BE2C (cell line): ENCODE measurements around the gene TMBIM1.
A peak's percentile ranks its signal among the peaks of the same experiment; 100 is the strongest.

Experiments
- DNase-seq: peaks from one replicate; pipeline ENCODE4 v3.0.0-alpha.2; 2020
- H3K27me3 ChIP-seq: fragments of 250-450 bp; sonication (Bioruptor Pico); 2 replicates; pipeline ENCODE4 v1.5.1; 2020; ENCODE audit warnings: mild to moderate bottlenecking
- H3K36me3 ChIP-seq: fragments of 250-450 bp; sonication (Bioruptor Pico); 2 replicates; pipeline ENCODE4 v1.5.1; 2020; ENCODE audit warnings: mild to moderate bottlenecking
- H3K4me1 ChIP-seq: fragments of 250-450 bp; sonication (Bioruptor Pico); 2 replicates; pipeline ENCODE4 v1.5.1; 2020
- H3K4me3 ChIP-seq: 2 replicates; pipeline ENCODE4 v1.5.1; 2011; ENCODE audit warnings: low read depth, low read length
- H3K9me3 ChIP-seq: fragments of 250-450 bp; sonication (Bioruptor Pico); 2 replicates; pipeline ENCODE4 v1.5.1; 2020
- CTCF ChIP-seq: IDR thresholded peaks from 2 replicates; pipeline ENCODE4 v1.5.1; 2012; ENCODE audit warnings: mild to moderate bottlenecking, low read depth, low read length

TMBIM1 gene

GRCh38 chr2:218327451-218328210 lies 35.3 kb upstream of the TMBIM1 start:
- DNase-seq = no peak
- peaks cover 21% of the 10 kb centered on the region for H3K4me1 ChIP-seq

GRCh38 chr2:218326315-218326714 lies 34.0 kb upstream of the TMBIM1 start:
- Histone ChIP-seq H3K4me1 (peaks cover 27% of the 10 kb centered on the region), H3K9me3 (no peaks in the 10 kb centered on the region), H3K27me3 (no peaks in the 10 kb centered on the region), H3K4me3 (no peak overlapping the region), H3K36me3 (no peaks in the 10 kb centered on the region)
- DNase-seq = no peak
- no peak for TF ChIP-seq CTCF

More at GRCh38 chr2:218327451-218328210, 35.3 kb upstream of the TMBIM1 start:
- H3K27me3 ChIP-seq = no peaks in the 10 kb centered on the region
- H3K9me3 ChIP-seq = no peaks in the 10 kb centered on the region
- no peak overlapping the region for H3K4me3 ChIP-seq
- no peak for TF ChIP-seq CTCF
- no peaks in the 10 kb centered on the region for H3K36me3 ChIP-seq

GRCh38 chr2:218325566-218326160 lies 33.4 kb upstream of the TMBIM1 start:
- H3K27me3 ChIP-seq = no peaks in the 10 kb centered on the region
- H3K9me3 ChIP-seq = no peaks in the 10 kb centered on the region
- peaks cover 27% of the 10 kb centered on the region for H3K4me1 ChIP-seq
- DNase-seq = peak; percentile 69
- TF ChIP-seq CTCF = peak; percentile 5; the same call in 1 of the 2 replicates
- no peaks in the 10 kb centered on the region for H3K36me3 ChIP-seq
- H3K4me3 ChIP-seq = no peak overlapping the region

- no peak for TF ChIP-seq CTCF
- Histone ChIP-seq H3K36me3 (no peaks in the 10 kb centered on the region), H3K4me3 (peak overlapping the region; percentile 68), H3K27me3 (no peaks in the 10 kb centered on the region), H3K9me3 (no peaks in the 10 kb centered on the region), H3K4me1 (peaks cover 27% of the 10 kb centered on the region)
- DNase-seq = peak; percentile 66
These were observed 31.5 kb upstream of the TMBIM1 start for GRCh38 chr2:218323526-218324472.

- Histone ChIP-seq H3K36me3 (no peaks in the 10 kb centered on the region), H3K4me3 (peak overlapping the region; percentile 68), H3K9me3 (no peaks in the 10 kb centered on the region), H3K27me3 (no peaks in the 10 kb centered on the region), H3K4me1 (peaks cover 27% of the 10 kb centered on the region)
- DNase-seq = peak; percentile 88
- no peak for TF ChIP-seq CTCF
These were observed 30.6 kb upstream of the TMBIM1 start for GRCh38 chr2:218322768-218323525.
